Measurements from ENCODE around the gene LGMN. TPM values are rescaled to one million over a fixed set of nuclear protein-coding genes. Genes with fewer than 3 reads are reported as not detected.

Gene LGMN
- polyA plus RNA-seq, 1 experiment, result 112 TPM

- ChIA-PET POLR2A (no interaction called here), CTCF (no interaction called here)
These were observed 71.2 kb downstream of the LGMN start for GRCh38 chr14:92677087-92677668.

GRCh38 chr14:92676403-92677086, 71.9 kb downstream of the LGMN start:
- ChIA-PET POLR2A (no interaction called here), CTCF (no interaction called here)
- Histone ChIP-seq H3K27me3 (ENCODE audit: control insufficient read depth, insufficient read depth, low read length) (no peaks in the 10 kb centered on the region), H3K4me3 (ENCODE audit: low read depth, low read length) (no peak overlapping the region), H3K36me3 (ENCODE audit: control insufficient read depth, insufficient read depth, low read length) (peaks cover 16% of the 10 kb centered on the region)
- TF ChIP-seq CTCF (IDR thresholded peaks at IDR 0.05; ENCODE audit: insufficient read depth, low read depth, low read length), result no peak
- no peak for DNase-seq (ENCODE audit: low read depth)

More at GRCh38 chr14:92677087-92677668, 71.2 kb downstream of the LGMN start:
- DNase-seq (ENCODE audit: low read depth), result no peak
- Histone ChIP-seq H3K36me3 (ENCODE audit: control insufficient read depth, insufficient read depth, low read length) (peaks cover 16% of the 10 kb centered on the region), H3K27me3 (ENCODE audit: control insufficient read depth, insufficient read depth, low read length) (no peaks in the 10 kb centered on the region), H3K4me3 (ENCODE audit: low read depth, low read length) (no peak overlapping the region)
- TF ChIP-seq CTCF (IDR thresholded peaks at IDR 0.05; ENCODE audit: insufficient read depth, low read depth, low read length), result no peak

GRCh38 chr14:92675976-92676375, 72.5 kb downstream of the LGMN start:
- no peak for TF ChIP-seq CTCF (IDR thresholded peaks at IDR 0.05; ENCODE audit: insufficient read depth, low read depth, low read length)
- CTCF ChIA-PET, result no interaction called here
- POLR2A ChIA-PET, result no interaction called here
- Histone ChIP-seq H3K4me3 (ENCODE audit: low read depth, low read length) (no peak overlapping the region), H3K36me3 (ENCODE audit: control insufficient read depth, insufficient read depth, low read length) (peaks cover 11% of the 10 kb centered on the region), H3K27me3 (ENCODE audit: control insufficient read depth, insufficient read depth, low read length) (no peaks in the 10 kb centered on the region)
- DNase-seq (ENCODE audit: low read depth), result no peak

GRCh38 chr14:92675421-92675820, 73.0 kb downstream of the LGMN start:
- Histone ChIP-seq H3K36me3 (ENCODE audit: control insufficient read depth, insufficient read depth, low read length) (peaks cover 11% of the 10 kb centered on the region), H3K4me3 (ENCODE audit: low read depth, low read length) (no peak overlapping the region), H3K27me3 (ENCODE audit: control insufficient read depth, insufficient read depth, low read length) (no peaks in the 10 kb centered on the region)
- no peak for TF ChIP-seq CTCF (IDR thresholded peaks at IDR 0.05; ENCODE audit: insufficient read depth, low read depth, low read length)
- DNase-seq (ENCODE audit: low read depth), result no peak
- ChIA-PET CTCF (interaction anchor here (2.0 kb wide), 1 partner anchor 11 kb away, joined by 6 read pairs; no protein-coding TSS in a partner anchor), POLR2A (no interaction called here)

GRCh38 chr14:92673601-92674150, 74.8 kb downstream of the LGMN start:
- peaks cover 6% of the 10 kb centered on the region for H3K36me3 ChIP-seq (ENCODE audit: control insufficient read depth, insufficient read depth, low read length)
- TF ChIP-seq CTCF (IDR thresholded peaks at IDR 0.05; ENCODE audit: insufficient read depth, low read depth, low read length), result no peak
- no peak overlapping the region for H3K4me3 ChIP-seq (ENCODE audit: low read depth, low read length)
- DNase-seq (ENCODE audit: low read depth), result no peak
- H3K27me3 ChIP-seq (ENCODE audit: control insufficient read depth, insufficient read depth, low read length), result no peaks in the 10 kb centered on the region
- CTCF ChIA-PET, result interaction anchor here (0.6 to 2.0 kb wide), 4 partner anchors 7 to 16 kb away, joined by 3 to 6 read pairs (median 4); no protein-coding TSS in a partner anchor
- POLR2A ChIA-PET, result no interaction called here
